Measurements from ENCODE around the gene SRPRA. TPM values are rescaled to one million over a fixed set of nuclear protein-coding genes. Genes with fewer than 3 reads are reported as not detected.
A peak's percentile ranks its signal among the peaks of the same experiment; 100 is the strongest.

SRPRA gene
- total RNA-seq, 1 experiment from 2014 or later, result 85.1 TPM

GRCh38 chr11:126305699-126306098 lies 37.0 kb upstream of the SRPRA start:
- DNase-seq (ENCODE audit: low read depth in 1 of 2, low spot score in 2 of 2), result no peak
- Histone ChIP-seq H3K36me3 (peaks cover 2% of the 10 kb centered on the region; the same call in 1 of the 2 replicates), H3K27me3 (replicated peaks) (no peaks in the 10 kb centered on the region), H3K4me1 (replicated peaks) (0 out of 2 replicates have a peak, but pooled peaks cover 5% of the 10 kb centered on the region), H3K9me3 (replicated peaks) (no peaks in the 10 kb centered on the region), H3K27ac (no peak overlapping the region), H3K4me3 (no peak overlapping the region)

- DNase-seq (ENCODE audit: low read depth in 1 of 2, low spot score in 2 of 2), result no peak
- H3K9me3 ChIP-seq (replicated peaks), result no peaks in the 10 kb centered on the region
- no peak overlapping the region for H3K27ac ChIP-seq
- H3K4me3 ChIP-seq, result peak overlapping the region; percentile 59
- no peaks in the 10 kb centered on the region; the same call in 1 of the 2 replicates for H3K36me3 ChIP-seq
- H3K27me3 ChIP-seq (replicated peaks), result no peaks in the 10 kb centered on the region
- 0 out of 2 replicates have a peak, but pooled peaks cover 5% of the 10 kb centered on the region for H3K4me1 ChIP-seq (replicated peaks)
Observed at GRCh38 chr11:126304457-126305075, 35.9 kb upstream of the SRPRA start.

- H3K36me3 ChIP-seq, result no peaks in the 10 kb centered on the region; the same call in 1 of the 2 replicates
- DNase-seq (ENCODE audit: low read depth in 1 of 2, low spot score in 2 of 2), result peak; percentile 75 to 87
- H3K4me3 ChIP-seq, result peak within 1 kb of the TSS; percentile 59
- 0 out of 2 replicates have a peak, but pooled peaks cover 5% of the 10 kb centered on the region for H3K4me1 ChIP-seq (replicated peaks)
- peak within 1 kb of the TSS; percentile 81 for H3K27ac ChIP-seq
- no peaks in the 10 kb centered on the region for H3K27me3 ChIP-seq (replicated peaks)
- no peaks in the 10 kb centered on the region for H3K9me3 ChIP-seq (replicated peaks)
Observed at GRCh38 chr11:126303623-126304456, 35.1 kb upstream of the SRPRA start, which contains the start of gene DCPS. Gene DCPS, plus strand, starts transcription at chr11:126304060. Its CDS starts 21 bp downstream, at chr11:126304081.

GRCh38 chr11:126297004-126297403 lies 28.3 kb upstream of the SRPRA start:
- Histone ChIP-seq H3K27me3 (replicated peaks) (no peaks in the 10 kb centered on the region), H3K36me3 (no peaks in the 10 kb centered on the region), H3K9me3 (replicated peaks) (no peaks in the 10 kb centered on the region), H3K4me1 (replicated peaks) (no peaks in the 10 kb centered on the region), H3K4me3 (no peak overlapping the region), H3K27ac (no peak overlapping the region)
- no peak for DNase-seq (ENCODE audit: low read depth in 1 of 2, low spot score in 2 of 2)

GRCh38 chr11:126293726-126294125 lies 25.0 kb upstream of the SRPRA start:
- no peaks in the 10 kb centered on the region for H3K9me3 ChIP-seq (replicated peaks)

GRCh38 chr11:126290887-126291286 lies 22.2 kb upstream of the SRPRA start:
- no peaks in the 10 kb centered on the region for H3K9me3 ChIP-seq (replicated peaks)
- no peak overlapping the region for H3K27ac ChIP-seq
- DNase-seq (ENCODE audit: low read depth in 1 of 2, low spot score in 2 of 2), result no peak
- no peaks in the 10 kb centered on the region; the same call in 1 of the 2 replicates for H3K36me3 ChIP-seq
- no peaks in the 10 kb centered on the region for H3K27me3 ChIP-seq (replicated peaks)
- H3K4me1 ChIP-seq (replicated peaks), result no peaks in the 10 kb centered on the region
- no peak overlapping the region for H3K4me3 ChIP-seq

More at GRCh38 chr11:126293726-126294125, 25.0 kb upstream of the SRPRA start:
- Histone ChIP-seq H3K4me3 (no peak overlapping the region), H3K27ac (no peak overlapping the region), H3K27me3 (replicated peaks) (no peaks in the 10 kb centered on the region), H3K4me1 (replicated peaks) (no peaks in the 10 kb centered on the region), H3K36me3 (no peaks in the 10 kb centered on the region; the same call in 1 of the 2 replicates)
- DNase-seq (ENCODE audit: low read depth in 1 of 2, low spot score in 2 of 2), result no peak

- Histone ChIP-seq H3K36me3 (no peaks in the 10 kb centered on the region; the same call in 1 of the 2 replicates), H3K9me3 (replicated peaks) (no peaks in the 10 kb centered on the region), H3K27ac (no peak overlapping the region), H3K4me3 (no peak overlapping the region), H3K4me1 (replicated peaks) (peaks cover 8% of the 10 kb centered on the region; the same call in 1 of the 2 replicates), H3K27me3 (replicated peaks) (no peaks in the 10 kb centered on the region)
- no peak for DNase-seq (ENCODE audit: low read depth in 1 of 2, low spot score in 2 of 2)
Observed at GRCh38 chr11:126288237-126288636, 19.5 kb upstream of the SRPRA start.

- DNase-seq (ENCODE audit: low read depth in 1 of 2, low spot score in 2 of 2), result peak; percentile 80
- Histone ChIP-seq H3K4me1 (replicated peaks) (peaks cover 8% of the 10 kb centered on the region; the same call in 1 of the 2 replicates), H3K9me3 (replicated peaks) (no peaks in the 10 kb centered on the region), H3K4me3 (no peak overlapping the region), H3K27ac (no peak overlapping the region), H3K36me3 (no peaks in the 10 kb centered on the region), H3K27me3 (replicated peaks) (no peaks in the 10 kb centered on the region)
Observed at GRCh38 chr11:126284829-126285228, 16.1 kb upstream of the SRPRA start.

- peak; percentile 30 to 46 for DNase-seq (ENCODE audit: low read depth in 1 of 2, low spot score in 2 of 2)
- peak within 1 kb of the TSS; percentile 66 for H3K4me3 ChIP-seq
- H3K27me3 ChIP-seq (replicated peaks), result no peaks in the 10 kb centered on the region
- H3K27ac ChIP-seq, result peak within 1 kb of the TSS; percentile 35
- H3K4me1 ChIP-seq (replicated peaks), result peaks cover 8% of the 10 kb centered on the region; the same call in 1 of the 2 replicates
- no peaks in the 10 kb centered on the region for H3K9me3 ChIP-seq (replicated peaks)
- no peaks in the 10 kb centered on the region for H3K36me3 ChIP-seq
Observed at GRCh38 chr11:126282736-126283591, 14.3 kb upstream of the SRPRA start, which contains the start of gene TIRAP. Gene TIRAP, plus strand, starts transcription at chr11:126283093. Its CDS starts 7,802 bp downstream, at chr11:126290895.

- Histone ChIP-seq H3K27me3 (replicated peaks) (no peaks in the 10 kb centered on the region), H3K4me3 (peak overlapping the region; percentile 66), H3K9me3 (replicated peaks) (no peaks in the 10 kb centered on the region), H3K36me3 (no peaks in the 10 kb centered on the region), H3K27ac (no peak overlapping the region), H3K4me1 (replicated peaks) (peaks cover 8% of the 10 kb centered on the region; the same call in 1 of the 2 replicates)
- no peak for DNase-seq (ENCODE audit: low read depth in 1 of 2, low spot score in 2 of 2)
Observed at GRCh38 chr11:126282361-126282735, 13.7 kb upstream of the SRPRA start.

- no peak overlapping the region for H3K4me3 ChIP-seq
Observed at GRCh38 chr11:126281666-126282175, 13.0 kb upstream of the SRPRA start.

GRCh38 chr11:126281245-126281644 lies 12.6 kb upstream of the SRPRA start:
- DNase-seq (ENCODE audit: low read depth in 1 of 2, low spot score in 2 of 2), result no peak
- H3K27me3 ChIP-seq (replicated peaks), result no peaks in the 10 kb centered on the region
- H3K4me1 ChIP-seq (replicated peaks), result peaks cover 8% of the 10 kb centered on the region; the same call in 1 of the 2 replicates
- no peaks in the 10 kb centered on the region for H3K36me3 ChIP-seq
- H3K27ac ChIP-seq, result no peak overlapping the region
- H3K9me3 ChIP-seq (replicated peaks), result no peaks in the 10 kb centered on the region
- H3K4me3 ChIP-seq, result no peak overlapping the region

More at GRCh38 chr11:126281666-126282175, 13.0 kb upstream of the SRPRA start:
- Histone ChIP-seq H3K27me3 (replicated peaks) (no peaks in the 10 kb centered on the region), H3K36me3 (no peaks in the 10 kb centered on the region), H3K27ac (no peak overlapping the region), H3K9me3 (replicated peaks) (no peaks in the 10 kb centered on the region), H3K4me1 (replicated peaks) (peaks cover 8% of the 10 kb centered on the region; the same call in 1 of the 2 replicates)
- DNase-seq (ENCODE audit: low read depth in 1 of 2, low spot score in 2 of 2), result no peak

GRCh38 chr11:126280595-126280994 lies 11.9 kb upstream of the SRPRA start:
- H3K27me3 ChIP-seq (replicated peaks), result no peaks in the 10 kb centered on the region
- no peak for DNase-seq (ENCODE audit: low read depth in 1 of 2, low spot score in 2 of 2)
- H3K4me3 ChIP-seq, result no peak overlapping the region
- H3K9me3 ChIP-seq (replicated peaks), result no peaks in the 10 kb centered on the region
- no peak overlapping the region for H3K27ac ChIP-seq
- peaks cover 8% of the 10 kb centered on the region; the same call in 1 of the 2 replicates for H3K4me1 ChIP-seq (replicated peaks)
- no peaks in the 10 kb centered on the region for H3K36me3 ChIP-seq
